Endodermal cell (in vitro differentiated cells): ENCODE data around the gene SORCS1. TPM values are rescaled to one million over a fixed set of nuclear protein-coding genes. Genes with fewer than 3 reads are reported as not detected.

Experiments used
- DNase-seq: peaks from one replicate; pipeline ENCODE4 v3.0.0-alpha.2; 2017
- H3K27ac ChIP-seq: 2 replicates; pipeline ENCODE4 v1.5.1; 2013; ENCODE audit warnings: mild to moderate bottlenecking, low read depth, low read length, moderate library complexity
- H3K27me3 ChIP-seq: 2 replicates; pipeline ENCODE4 v1.6.1; 2013; ENCODE audit warnings: mild to moderate bottlenecking, low read length, moderate library complexity; ENCODE audit not compliant: insufficient read depth, control insufficient read depth, poor library complexity, severe bottlenecking
- H3K36me3 ChIP-seq: 2 replicates; pipeline ENCODE4 v1.7.0; 2013; ENCODE audit warnings: mild to moderate bottlenecking, low read length, moderate library complexity; ENCODE audit not compliant: control insufficient read depth, insufficient read depth
- H3K4me1 ChIP-seq: one replicate; pipeline ENCODE4 v1.7.0; 2013; ENCODE audit warnings: low read length; ENCODE audit not compliant: control insufficient read depth, insufficient read depth
- H3K4me3 ChIP-seq: 2 replicates; pipeline ENCODE4 v1.5.1; 2013; ENCODE audit warnings: mild to moderate bottlenecking, low read length, moderate library complexity
- H3K9ac ChIP-seq: 2 replicates; pipeline ENCODE4 v1.6.1; 2013; ENCODE audit warnings: mild to moderate bottlenecking, low read length, moderate library complexity; ENCODE audit not compliant: poor library complexity, severe bottlenecking; ENCODE audit errors: extremely low read depth
- H3K9me3 ChIP-seq: 2 replicates; pipeline ENCODE4 v1.6.1; 2013; ENCODE audit warnings: mild to moderate bottlenecking, low read length, moderate library complexity; ENCODE audit not compliant: control insufficient read depth
- H3K27ac Mint-ChIP-seq: 2 replicates; pipeline ENCODE4 v1.8.0; 2020; ENCODE audit warnings: mixed read lengths
- H3K27me3 Mint-ChIP-seq: 2 replicates; pipeline ENCODE4 v1.8.0; 2021; ENCODE audit warnings: mild to moderate bottlenecking, mixed read lengths; ENCODE audit not compliant: insufficient read depth
- H3K36me3 Mint-ChIP-seq: 2 replicates; pipeline ENCODE4 v1.8.0; 2020; ENCODE audit warnings: low read depth, mixed read lengths
- H3K4me1 Mint-ChIP-seq: 2 replicates; pipeline ENCODE4 v1.8.0; 2020; ENCODE audit warnings: mixed read lengths
- H3K4me3 Mint-ChIP-seq: 2 replicates; pipeline ENCODE4 v1.8.0; 2020; ENCODE audit warnings: mild to moderate bottlenecking, moderate library complexity, mixed read lengths
- H3K9me3 Mint-ChIP-seq: 2 replicates; pipeline ENCODE4 v1.8.0; 2020; ENCODE audit warnings: mild to moderate bottlenecking, mixed read lengths
- CTCF ChIP-seq: fragments of 200-600 bp; sonication (generic); conservative IDR thresholded peaks from 2 replicates; pipeline ENCODE4 v1.5.0; 2021; ENCODE audit warnings: antibody characterized with exemption, mild to moderate bottlenecking
- WGBS, 2 experiments: methylation state at CpG; one replicate each; pipeline versions ENCODE4 v1.1.5 to v1.1.7; 2013; ENCODE audit warnings: missing lambda C conversion rate in 2 of 2, mixed read lengths in 1 of 2; ENCODE audit not compliant: insufficient coverage in 1 of 2, insufficient read length in 1 of 2; 5-methylcytosine and 5-hydroxymethylcytosine counted together
- total RNA-seq, 2 donors: library from RNA; stranded (reverse); fragmentation: NEBNext Ultra II Directional in 1 of 2; extraction: Animal tissue kit (Norgen Biotek cat#: 25700) in 1 of 2; gene quantifications; 2 replicates in 1 of 2; 3 replicates in 1 of 2; pipeline ENCODE4 v1.2.1, GENCODE V29; 2021

SORCS1 gene
- total RNA-seq, 2 donors from 2014 or later, result 57.4 to 79.6 TPM

- Mint-ChIP-seq H3K4me3 (no peak overlapping the region), H3K27ac (no peak overlapping the region), H3K9me3 (peaks cover 5% of the 10 kb centered on the region), H3K36me3 (peaks cover 9% of the 10 kb centered on the region), H3K27me3 (peaks cover 4% of the 10 kb centered on the region), H3K4me1 (peaks cover 33% of the 10 kb centered on the region)
- 89 to 95% methylated on average over 3 of the region's 3 CpGs for WGBS, 2 experiments
- H3K27ac ChIP-seq, result no peak overlapping the region
- H3K9ac ChIP-seq, result no peak overlapping the region
- DNase-seq, result no peak
- H3K4me1 ChIP-seq, result peaks cover 16% of the 10 kb centered on the region
- peaks cover 17% of the 10 kb centered on the region for H3K9me3 ChIP-seq
- H3K4me3 ChIP-seq, result no peak overlapping the region
- TF ChIP-seq CTCF, result no peak
- no peaks in the 10 kb centered on the region for H3K27me3 ChIP-seq
- H3K36me3 ChIP-seq, result peaks cover 19% of the 10 kb centered on the region
Measured at GRCh38 chr10:107011992-107012391, 152.5 kb downstream of the SORCS1 start.

GRCh38 chr10:107011105-107011504 is 153.4 kb downstream of the SORCS1 start:
- DNase-seq, result no peak
- Histone ChIP-seq H3K4me3 (no peak overlapping the region), H3K4me1 (peaks cover 16% of the 10 kb centered on the region), H3K9me3 (peaks cover 11% of the 10 kb centered on the region), H3K9ac (no peak overlapping the region), H3K27me3 (no peaks in the 10 kb centered on the region), H3K27ac (no peak overlapping the region), H3K36me3 (peaks cover 15% of the 10 kb centered on the region)
- Mint-ChIP-seq H3K9me3 (no peaks in the 10 kb centered on the region), H3K36me3 (peaks cover 5% of the 10 kb centered on the region), H3K4me1 (peaks cover 33% of the 10 kb centered on the region), H3K27ac (no peak overlapping the region), H3K4me3 (no peak overlapping the region), H3K27me3 (peaks cover 4% of the 10 kb centered on the region)
- 69% methylated on average over 3 of the region's 3 CpGs; no CpG with 5 or more reads in 1 of the 2 experiments for WGBS, 2 experiments
- peak; percentile 65 for TF ChIP-seq CTCF

- no peak for TF ChIP-seq CTCF
- H3K27ac Mint-ChIP-seq, result no peak overlapping the region
- H3K9me3 Mint-ChIP-seq, result no peaks in the 10 kb centered on the region
Measured at GRCh38 chr10:107010531-107010930, 154.0 kb downstream of the SORCS1 start.

More at GRCh38 chr10:107010531-107010930, 154.0 kb downstream of the SORCS1 start:
- no peaks in the 10 kb centered on the region for H3K27me3 ChIP-seq
- WGBS, 2 experiments, result 94 to 95% methylated on average over 7 to 8 of the region's 8 CpGs
- no peak overlapping the region for H3K4me3 Mint-ChIP-seq
- H3K4me3 ChIP-seq, result no peak overlapping the region
- peaks cover 7% of the 10 kb centered on the region for H3K36me3 Mint-ChIP-seq
- H3K9ac ChIP-seq, result no peak overlapping the region
- no peak for DNase-seq
- H3K27ac ChIP-seq, result no peak overlapping the region
- peaks cover 16% of the 10 kb centered on the region for H3K4me1 ChIP-seq
- peaks cover 10% of the 10 kb centered on the region for H3K9me3 ChIP-seq
- H3K36me3 ChIP-seq, result peaks cover 14% of the 10 kb centered on the region
- peaks cover 33% of the 10 kb centered on the region for H3K4me1 Mint-ChIP-seq
- H3K27me3 Mint-ChIP-seq, result peaks cover 4% of the 10 kb centered on the region
